Breast epithelium (tissue), 3 donors: Measurements from ENCODE around the gene TRAPPC1.

Experiments used
- POLR2A ChIP-seq: fragments of 450-650 bp; IDR thresholded peaks from one replicate; pipeline ENCODE4 v1.6.1; 2016; ENCODE audit warnings: antibody characterized with exemption, mild to moderate bottlenecking, moderate library complexity
- TF ChIP-seq, protein P1 (sequence below), 3 donors: fragments of 450-650 bp; IDR thresholded peaks; one replicate each; pipeline ENCODE4 v1.5.1; 2016 to 2017; ENCODE audit warnings: antibody characterized with exemption in 3 of 3, mild to moderate bottlenecking in 3 of 3, moderate library complexity in 3 of 3

DNA sequence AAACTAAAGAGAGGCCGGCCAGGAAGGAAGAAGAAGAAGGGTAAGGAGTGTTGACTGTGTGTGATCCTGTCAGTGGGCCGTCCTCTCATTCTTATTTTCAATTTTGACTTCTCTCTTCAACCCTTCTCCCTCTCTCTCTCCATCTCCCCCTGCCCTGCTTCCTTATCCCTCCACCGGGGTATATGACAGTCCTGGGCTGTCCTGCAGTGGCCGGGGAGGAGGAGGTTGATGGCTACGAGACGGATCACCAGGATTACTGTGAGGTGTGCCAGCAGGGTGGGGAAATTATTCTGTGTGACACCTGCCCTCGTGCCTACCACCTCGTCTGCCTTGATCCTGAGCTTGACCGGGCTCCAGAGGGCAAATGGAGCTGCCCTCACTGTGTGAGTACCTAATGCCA lies 37.5 kb downstream of the TRAPPC1 start:
- TF ChIP-seq, protein P1, sequence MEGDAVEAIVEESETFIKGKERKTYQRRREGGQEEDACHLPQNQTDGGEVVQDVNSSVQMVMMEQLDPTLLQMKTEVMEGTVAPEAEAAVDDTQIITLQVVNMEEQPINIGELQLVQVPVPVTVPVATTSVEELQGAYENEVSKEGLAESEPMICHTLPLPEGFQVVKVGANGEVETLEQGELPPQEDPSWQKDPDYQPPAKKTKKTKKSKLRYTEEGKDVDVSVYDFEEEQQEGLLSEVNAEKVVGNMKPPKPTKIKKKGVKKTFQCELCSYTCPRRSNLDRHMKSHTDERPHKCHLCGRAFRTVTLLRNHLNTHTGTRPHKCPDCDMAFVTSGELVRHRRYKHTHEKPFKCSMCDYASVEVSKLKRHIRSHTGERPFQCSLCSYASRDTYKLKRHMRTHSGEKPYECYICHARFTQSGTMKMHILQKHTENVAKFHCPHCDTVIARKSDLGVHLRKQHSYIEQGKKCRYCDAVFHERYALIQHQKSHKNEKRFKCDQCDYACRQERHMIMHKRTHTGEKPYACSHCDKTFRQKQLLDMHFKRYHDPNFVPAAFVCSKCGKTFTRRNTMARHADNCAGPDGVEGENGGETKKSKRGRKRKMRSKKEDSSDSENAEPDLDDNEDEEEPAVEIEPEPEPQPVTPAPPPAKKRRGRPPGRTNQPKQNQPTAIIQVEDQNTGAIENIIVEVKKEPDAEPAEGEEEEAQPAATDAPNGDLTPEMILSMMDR (IDR thresholded peaks at IDR 0.05), result no peak
- TF ChIP-seq POLR2A, result no peak
